A549 treated with CpdA at 1 μM for 4 hours (cell line): ENCODE data around the gene NELL2. TPM values are rescaled to one million over a fixed set of nuclear protein-coding genes. Genes with fewer than 3 reads are reported as not detected.

Source experiments
- total RNA-seq: library from RNA; stranded (reverse); fragments of 200-300 nt; extraction: Qiagen RNA extraction; gene quantifications from 5 replicates; pipeline ENCODE4 v1.2.3, GENCODE V29; 2022; ENCODE audit warnings: low read depth

NELL2 gene
- 0.16 to 0.30 TPM in 2 of 5 replicates, not detected in the others for total RNA-seq

DNA sequence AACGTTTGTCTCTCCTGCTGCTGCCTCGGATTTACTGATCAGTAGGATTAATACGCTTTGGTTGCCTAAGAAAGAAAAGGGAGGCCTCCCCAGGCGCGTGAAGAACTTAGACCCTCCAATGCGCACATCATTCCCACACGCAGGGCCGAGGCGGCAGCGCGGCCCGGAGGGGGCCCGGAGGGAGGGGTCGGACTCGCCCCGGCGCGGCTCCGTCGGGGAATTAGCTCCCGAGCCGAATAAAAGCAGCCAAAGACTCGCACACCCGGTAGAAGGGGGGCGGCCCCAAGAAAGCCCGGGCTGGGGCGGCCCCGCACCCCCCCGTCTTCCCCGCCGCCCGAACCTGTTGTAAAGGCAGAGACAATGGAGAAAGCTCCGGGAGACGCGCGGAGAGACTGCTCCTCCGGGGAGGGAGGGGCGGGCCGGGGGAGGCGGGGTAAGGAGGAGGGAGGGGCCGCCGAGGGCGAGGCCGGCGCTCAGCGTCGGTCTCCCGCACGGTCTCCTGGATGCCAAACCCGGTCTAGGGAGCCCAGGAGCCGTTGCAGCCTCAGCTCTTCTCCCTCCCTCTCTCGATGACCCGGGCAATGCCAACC is at the start of gene NELL2:
NELL2 (minus strand) TSS at position 362 of the 590 bp plus-strand sequence. CDS start 446 bp downstream, outside the sequence.

Other genes with a start within 250 kb of the NELL2 start
- not detected in 5 replicates for gene DBX2, start 174.8 kb upstream of the NELL2 start, total RNA-seq